Mesenteric fat pad (tissue), 1 donor: ENCODE results near the gene RPS6KA2. TPM values are rescaled to one million over a fixed set of nuclear protein-coding genes. Genes with fewer than 3 reads are reported as not detected.

Experiments used
- DNase-seq: peaks from one replicate; pipeline ENCODE4 v3.0.0-alpha.2; 2020; ENCODE audit warnings: low spot score
- total RNA-seq: library from RNA; stranded (reverse); fragmentation: NEBNext Ultra II Directional; extraction: Animal tissue kit (Norgen Biotek cat#: 25700); gene quantifications from one replicate; pipeline ENCODE4 v1.2.1, GENCODE V29; 2021
- donor health status: DM: yes; HTN: yes; CAD: no.

RPS6KA2 gene
- total RNA-seq, 1 donor from 2014 or later = 45.2 TPM

DNA sequence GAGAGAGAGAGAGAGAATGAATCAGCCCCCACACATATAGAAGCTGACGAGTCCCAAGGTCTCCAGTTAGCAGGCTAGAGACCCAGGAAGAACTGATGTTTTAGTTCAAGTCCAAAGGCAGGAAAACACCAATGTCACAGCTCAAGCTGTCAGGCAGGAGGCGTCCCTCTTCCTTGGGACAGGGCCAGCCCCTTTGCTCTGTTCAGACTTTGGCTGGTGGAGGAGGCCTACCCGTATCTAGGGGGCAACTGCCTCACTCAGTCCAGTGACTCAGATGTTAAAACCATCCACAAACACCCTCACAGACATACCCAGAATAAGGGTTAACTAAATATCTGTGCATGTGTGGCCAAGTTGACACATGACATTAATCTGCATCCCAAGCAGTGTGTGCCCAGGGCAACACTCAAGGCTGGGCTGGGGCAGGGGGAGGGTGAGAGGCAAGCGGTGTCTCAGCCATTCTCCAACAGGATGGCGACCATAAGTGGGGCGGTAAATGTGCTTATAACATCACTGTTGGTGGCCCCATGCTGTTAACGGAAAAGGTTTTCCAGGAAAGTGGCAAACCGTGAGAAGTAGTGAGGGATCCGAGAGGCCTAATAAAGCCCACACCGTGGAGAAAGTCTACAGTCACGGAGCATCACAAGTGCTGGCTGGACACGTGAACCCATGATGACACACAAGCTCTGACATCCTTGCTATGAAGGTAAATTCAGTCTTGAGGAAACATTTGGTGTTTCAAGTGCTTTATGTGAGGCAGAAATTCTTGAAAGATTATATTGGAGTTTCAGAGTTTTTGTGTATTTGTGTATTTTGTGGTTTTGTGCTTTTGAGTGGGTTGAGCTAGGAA is 68.7 kb downstream of the RPS6KA2 start:
- peak; percentile 30 for DNase-seq

DNA sequence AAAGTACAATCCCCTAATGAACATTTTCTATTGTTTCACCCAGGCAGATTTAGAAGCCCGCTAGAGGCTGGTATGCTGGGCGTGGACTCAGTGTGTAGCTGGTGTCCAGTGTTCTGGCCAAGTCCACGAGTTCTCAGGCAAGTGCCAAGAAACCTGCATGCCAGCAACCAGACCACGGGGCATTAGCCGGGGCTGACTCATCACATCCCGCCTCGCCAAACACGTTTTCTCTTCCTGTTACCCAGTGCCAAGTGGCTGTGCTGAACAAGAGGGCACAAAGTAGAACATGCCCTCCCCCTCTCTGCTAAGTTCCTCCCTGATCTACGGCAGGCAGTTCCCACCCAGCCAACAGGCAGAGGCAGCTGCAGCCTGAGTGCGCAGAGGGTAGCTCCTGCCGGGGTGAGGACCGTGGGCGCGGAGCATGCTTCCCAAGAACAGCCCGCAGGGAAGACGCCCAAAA is 70.2 kb downstream of the RPS6KA2 start:
- DNase-seq = peak; percentile 88

DNA sequence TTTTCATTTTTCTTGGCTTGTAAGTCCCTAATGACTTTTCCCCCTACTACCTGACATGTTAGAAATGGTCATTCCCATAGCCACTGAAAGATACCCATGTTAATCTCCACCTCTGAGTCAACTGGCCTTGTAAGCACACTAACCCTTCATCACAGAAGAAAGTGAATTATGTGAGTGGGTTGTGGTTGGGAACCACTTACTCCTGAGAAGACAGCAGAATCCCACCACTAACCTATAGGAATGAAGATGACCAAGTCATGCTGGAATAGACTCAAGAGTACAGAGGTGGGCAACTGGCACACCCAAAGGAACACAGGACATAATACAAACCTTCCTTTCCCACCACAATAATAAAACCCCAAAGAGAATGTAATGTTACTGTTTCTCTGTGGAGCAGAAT is 70.7 kb downstream of the RPS6KA2 start:
- DNase-seq = no peak

DNA sequence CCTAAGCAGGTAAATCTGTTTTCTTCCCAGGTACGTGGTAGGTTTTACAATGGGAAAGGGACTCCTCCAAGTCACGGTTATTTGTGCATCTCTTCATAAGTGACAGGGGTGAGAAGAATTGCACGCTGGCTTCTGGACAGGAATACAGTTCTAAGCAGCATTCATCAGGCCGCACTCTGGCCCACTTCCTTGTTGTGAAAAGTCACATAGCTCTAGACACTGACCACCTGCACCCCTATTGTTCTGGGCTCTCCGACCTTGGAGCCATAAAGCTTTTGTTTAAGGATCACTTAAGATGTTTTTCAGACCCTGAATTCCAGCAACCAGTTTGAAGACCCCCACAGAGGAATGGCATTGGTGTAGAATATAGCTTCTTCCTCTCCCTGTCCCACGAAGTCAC is 72.0 kb downstream of the RPS6KA2 start:
- DNase-seq = peak; percentile 55

DNA sequence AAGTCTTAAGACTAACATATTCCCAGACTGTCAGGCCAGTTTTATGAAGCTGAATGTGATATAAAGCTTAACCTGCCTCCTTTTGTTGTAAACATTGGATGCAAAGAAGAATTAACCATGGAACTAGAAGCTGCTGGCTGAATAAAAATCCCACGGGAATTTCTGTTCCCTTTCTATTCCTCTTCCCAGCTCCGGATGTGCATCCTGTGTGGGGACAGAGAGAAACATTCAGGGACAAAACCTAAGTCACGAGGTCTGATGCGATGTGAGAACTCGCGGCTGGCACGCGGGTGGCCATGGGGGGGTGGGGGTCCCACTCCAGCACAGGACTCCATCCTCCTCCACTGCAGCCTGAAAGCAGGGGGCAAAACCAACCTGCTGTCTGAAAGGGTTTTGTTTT is 72.7 kb downstream of the RPS6KA2 start:
- peak; percentile 24 for DNase-seq

DNA sequence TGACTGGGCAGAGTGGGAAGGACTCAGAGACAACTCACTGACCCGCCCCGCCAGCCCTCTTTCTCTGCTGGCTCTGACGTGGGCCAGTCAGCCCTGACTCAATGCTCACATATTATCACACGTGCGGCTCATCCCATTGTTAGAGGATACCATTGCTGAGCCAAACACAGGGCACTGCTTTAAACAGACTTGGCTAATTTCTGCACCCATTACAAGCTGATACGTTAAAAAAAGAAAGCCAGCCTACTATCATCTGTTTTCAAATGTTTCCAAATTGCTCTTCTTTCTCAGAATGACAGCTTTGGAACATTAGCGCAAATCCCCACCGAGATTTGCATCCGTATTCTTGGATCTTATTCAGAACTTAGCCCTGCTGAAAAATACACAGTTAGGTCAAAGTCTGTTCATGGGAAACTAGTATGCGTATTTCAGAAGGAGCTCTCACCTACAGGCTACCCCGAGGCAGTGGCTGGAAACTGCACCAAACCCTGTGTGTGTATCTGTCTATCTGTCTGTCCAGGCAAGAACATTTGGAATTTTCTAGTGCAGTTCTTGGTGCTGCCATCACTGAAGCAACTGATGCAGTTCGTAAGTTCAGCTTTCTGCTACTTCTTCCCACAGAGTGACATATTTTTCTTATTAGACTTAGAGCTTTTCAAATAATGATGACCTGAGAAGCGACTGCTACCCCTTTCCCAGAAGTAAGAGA is 73.3 kb downstream of the RPS6KA2 start:
- DNase-seq = peak; percentile 82

DNA sequence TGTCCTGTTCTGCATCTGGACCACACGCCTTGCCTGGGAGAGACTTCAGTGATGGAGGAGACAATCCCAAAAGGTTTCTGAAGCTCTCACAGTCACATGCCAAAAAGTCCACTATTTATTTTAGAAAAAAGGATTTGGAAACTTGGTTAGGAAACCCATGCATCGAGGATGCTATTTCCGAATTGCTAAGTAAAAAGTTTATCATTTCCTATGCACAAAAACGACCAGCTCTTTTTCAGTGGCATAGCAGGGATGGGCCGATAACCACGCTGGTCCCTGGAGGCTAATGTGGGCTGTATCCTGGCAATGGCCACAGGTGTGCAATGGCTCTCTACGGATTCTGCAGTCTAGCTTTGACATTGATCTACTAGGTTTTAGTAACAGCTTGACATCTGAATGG is 74.5 kb downstream of the RPS6KA2 start:
- peak; percentile 47 for DNase-seq

DNA sequence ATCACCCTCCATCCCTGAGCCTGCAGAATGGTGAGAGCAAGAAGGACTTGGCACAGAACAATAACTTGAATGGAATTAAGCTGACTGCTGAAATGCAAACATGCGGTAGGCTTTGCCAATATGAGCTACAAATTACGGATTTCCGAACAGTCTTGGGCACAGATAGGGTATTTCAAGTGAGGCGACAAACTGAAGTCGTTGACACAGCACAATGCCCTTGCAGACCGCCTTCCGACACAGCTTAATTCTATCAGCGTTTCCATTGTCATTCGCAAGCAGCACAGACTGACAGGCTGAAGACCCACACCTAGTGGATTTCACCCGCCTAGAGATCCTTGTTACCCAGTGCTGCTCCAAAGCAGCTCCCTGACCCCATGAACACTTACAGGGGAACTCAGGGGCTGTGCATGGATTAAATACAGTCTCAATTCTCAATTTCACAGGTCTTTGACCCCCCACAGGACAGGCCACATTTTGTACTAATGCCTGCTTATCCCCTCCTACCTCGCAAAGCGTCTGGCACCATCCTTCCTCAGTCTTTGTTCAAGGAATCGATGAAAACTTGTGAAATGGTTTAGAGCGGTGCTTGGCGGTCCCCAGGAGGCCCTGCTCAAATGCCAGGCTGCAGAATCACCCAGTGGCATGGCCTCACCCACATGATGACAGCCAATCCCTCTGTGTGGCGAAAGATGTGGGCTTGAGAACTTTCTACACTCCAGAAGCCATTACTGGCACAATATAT is 75.1 kb downstream of the RPS6KA2 start:
- peak; percentile 57 for DNase-seq

DNA sequence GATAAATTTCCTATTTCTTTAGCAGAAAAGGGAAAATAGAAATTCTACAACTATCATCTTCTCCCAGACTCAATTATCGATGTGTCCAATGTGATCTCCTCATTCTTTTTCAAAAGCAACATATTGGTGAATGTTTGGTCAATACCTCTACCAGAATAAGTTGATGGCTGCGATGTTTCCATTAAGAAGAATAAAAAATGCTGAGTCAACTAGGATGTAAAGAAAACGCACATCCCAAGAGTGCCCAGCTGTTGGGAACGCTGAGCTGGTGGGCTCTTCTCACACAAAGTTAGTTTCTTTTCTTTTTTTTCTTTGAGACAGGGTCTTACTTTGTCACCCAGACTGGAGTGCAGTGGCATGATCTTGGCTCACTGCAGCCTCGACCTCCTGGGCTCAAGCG is 80.4 kb downstream of the RPS6KA2 start:
- DNase-seq = no peak

DNA sequence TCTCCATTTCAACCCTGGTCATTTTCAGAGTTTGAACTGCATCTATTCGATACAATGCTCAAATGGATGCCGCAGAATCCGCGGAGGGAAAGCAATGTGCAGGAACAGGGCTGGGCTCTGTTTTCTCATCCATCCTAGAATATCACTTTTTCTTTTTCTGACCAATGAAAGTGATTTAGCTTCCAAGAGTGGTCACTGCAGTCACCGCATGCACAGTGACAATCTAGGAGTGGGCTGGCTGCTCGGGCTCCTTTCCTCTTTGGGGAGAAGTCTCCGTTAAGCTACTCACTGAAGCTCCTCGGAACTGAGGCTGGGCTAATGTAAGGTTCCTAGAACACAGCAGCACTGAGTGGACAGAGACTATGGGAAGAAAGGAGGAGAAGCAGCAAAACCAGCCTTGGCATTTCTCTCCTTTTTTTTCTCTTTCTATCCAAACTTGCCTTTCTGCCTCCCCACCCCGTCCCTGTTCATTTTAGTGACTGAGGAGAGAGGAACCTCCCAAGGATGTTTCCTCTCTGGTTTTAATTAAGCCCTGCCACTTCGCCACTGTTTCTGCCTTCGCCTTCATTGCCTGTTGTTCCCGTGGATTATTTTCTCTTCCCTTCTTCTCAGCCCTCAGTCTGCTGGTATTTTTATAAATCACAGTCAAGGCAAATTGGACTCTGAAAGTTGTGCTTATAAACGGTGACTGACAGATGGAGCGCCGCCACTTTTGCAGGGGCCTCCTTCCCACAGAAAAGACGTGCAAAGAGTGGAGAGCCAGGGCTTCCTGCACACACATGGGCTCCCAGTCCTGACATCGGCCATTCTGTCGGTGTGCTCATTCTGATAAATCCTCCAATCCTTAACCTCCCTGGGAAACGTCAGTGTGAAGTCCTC is 81.7 kb downstream of the RPS6KA2 start:
- DNase-seq = peak; percentile 43

DNA sequence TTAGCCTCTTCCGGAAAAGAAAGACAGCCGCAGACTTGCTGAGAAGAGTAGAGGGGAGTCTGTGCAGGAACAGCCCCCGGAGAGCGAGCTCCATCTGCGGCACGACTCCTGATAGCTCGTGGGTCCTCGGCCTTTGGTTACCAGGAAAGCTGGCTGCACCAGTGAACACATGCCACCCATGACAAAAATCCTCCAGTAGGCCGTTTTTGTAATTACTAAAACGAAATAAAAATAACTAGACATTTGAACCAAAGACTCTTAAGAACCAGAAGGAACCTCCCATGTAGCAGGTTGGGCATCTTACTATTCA is 82.8 kb downstream of the RPS6KA2 start:
- DNase-seq = peak; percentile 20

DNA sequence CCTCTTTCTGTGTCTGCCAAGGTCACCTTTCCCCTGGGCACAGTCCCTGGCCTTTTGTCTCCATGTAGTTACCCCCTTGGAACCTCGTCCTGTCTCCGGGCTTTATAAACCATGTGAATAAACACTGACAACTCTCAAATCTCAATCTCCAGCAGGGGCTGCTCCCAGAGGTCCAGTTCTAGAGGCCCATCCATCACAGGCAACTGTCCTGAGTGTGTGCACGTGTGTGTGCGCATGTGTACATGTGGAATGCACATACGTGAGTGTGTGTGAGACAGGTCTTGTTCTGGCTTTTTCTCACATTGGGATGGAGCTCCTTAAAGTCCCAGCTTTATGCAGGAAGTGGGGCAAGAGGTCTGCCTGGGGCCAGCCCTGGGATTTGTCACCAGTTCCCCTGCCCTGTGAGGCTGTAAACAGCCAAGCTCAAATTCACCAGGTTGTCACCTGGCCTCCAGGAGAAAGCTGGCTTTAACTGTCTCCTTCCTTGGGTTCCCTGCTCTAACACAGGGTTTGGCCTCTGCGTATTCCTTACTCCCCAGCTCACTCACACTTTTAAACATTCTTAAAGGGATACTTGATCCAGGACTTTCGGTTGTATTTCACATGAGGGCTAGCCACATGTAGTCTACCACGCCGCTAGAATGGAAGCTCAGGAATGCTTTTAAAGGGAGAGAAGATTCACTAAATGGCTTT is 83.3 kb downstream of the RPS6KA2 start:
- DNase-seq = peak; percentile 53

DNA sequence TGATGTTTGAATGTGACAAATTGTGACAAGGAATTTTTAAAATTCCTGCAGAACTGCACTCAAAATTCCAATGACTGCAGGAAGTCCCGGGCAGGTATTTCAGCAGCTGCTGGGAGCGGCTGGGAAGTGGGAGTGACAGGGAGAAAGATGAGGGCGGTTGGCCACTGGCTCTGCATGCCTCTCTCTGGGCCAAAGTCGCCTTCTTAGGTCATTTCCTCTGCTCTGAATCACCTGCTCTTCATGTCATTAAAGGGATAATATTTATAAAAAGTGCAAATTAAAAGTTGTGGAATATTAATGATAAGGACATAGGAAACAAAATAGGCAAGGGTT is 84.5 kb downstream of the RPS6KA2 start:
- DNase-seq = peak; percentile 85

DNA sequence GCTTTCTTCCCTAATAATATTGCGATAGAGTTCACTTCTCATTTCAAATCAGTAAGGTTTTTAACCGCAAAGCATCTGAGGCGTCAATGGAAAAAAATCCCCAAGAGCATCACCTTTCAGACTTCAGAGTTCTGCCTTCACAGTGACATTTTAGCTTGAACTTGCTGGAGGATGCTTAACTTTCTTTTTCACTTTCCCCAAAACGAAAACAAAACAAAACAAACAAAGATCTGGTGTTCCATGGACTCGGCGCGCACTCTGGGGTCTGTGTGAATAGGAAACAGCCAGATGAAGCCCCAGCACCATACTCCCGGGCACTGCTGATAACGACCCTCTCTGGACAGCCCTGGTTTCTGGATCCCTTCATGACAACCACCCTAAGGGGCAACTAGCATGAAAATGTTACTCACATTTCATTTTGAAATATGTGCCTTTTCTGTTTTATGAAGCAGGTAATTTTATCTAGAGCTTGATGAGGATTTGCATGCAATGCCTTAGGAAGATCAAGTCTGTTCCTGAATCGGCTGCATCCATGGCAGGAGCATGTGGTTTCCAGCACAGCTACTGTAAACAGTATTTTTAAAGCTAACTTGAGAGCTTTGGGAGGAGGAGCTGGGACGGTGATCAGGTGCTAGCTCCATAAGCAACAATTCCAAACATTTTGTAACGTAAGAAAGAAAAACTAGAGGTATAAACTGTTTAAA is 85.0 kb downstream of the RPS6KA2 start:
- no peak for DNase-seq

DNA sequence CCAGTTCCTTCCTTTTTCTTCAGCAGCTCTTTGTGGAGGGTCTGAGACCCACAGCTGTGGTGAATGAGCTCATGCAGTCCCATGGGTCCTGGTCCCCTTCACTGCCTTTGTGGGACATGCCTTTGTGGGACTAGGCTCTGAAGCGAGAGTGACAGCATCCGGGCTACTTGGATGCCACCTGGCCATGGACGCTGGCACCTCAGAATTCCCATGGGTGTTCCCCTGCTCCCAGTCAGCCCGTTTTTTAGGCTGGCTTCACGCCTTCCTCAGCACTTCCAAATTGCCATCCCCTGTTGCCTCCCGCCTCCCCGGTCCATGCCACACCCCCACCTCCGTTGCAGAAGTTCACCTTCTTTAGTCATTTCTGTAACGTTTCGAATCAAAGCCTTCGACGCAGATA is 85.7 kb downstream of the RPS6KA2 start:
- peak; percentile 81 for DNase-seq

DNA sequence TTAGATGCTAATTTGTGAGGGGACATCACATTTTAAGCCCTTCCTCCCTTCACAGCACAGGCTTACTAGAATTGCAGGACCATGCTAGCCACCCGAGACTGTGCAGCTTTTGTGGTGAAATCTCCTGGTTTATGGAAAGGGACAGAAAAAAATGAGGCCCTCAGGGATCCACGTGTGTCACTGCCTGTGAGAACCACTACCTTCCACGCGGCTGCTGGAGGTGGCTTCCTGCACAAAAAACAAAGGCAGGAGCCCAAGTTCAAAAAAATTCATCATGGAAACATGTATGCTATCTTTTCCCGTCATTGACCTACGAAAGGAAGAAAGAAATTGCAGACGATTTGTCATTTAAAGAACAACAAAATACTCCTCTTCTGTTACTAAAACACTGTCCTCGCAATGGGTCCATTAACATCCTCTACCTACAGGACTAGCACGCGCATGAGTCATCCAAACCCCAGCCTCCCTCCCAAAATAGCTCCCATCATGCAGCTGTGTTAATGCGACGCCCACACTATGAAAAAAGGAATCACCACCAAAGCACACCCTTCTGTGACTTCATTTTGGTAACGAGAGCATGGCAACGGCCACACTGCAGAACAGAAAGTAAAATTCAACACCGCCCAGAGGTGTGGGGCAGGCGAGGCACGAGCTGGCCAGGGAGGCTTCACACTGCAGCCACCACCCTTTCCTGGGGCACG is 86.3 kb downstream of the RPS6KA2 start:
- DNase-seq = no peak

DNA sequence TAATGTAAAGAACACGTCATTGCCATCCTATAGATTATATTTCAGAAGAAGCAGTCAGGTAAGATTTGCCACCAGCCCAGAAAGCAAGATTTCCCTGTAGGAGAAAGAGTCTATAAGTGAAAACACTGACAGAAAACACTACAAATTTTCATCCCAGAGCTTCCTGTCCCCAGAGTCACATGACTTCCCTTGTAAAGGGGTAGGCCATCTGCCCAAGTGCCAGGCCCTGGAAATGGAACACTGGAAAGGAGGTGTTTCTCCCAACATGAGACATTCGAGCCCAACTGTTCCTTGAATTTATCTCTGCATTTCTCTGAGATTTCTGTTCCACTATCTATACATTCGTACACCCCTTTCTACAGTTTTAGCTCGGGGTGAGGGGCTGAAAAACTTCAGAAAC is 87.5 kb downstream of the RPS6KA2 start:
- DNase-seq = no peak

DNA sequence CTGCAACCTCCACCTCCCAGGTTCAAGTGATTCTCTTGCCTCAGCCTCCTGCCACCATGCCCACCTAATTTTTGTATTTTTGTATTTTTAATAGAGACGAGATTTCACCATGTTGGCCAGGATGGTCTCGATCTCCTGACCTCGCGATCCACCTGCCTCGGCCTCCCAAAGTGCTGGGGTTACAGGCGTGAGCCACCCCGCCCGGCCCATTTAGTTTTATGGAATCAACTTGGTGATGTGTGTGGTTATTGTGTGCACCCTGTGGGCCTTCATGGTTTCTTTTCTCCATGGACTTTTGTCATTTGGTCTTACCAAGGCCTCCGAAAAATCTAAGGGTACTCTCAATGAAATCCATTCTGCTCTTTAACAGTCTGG is 88.1 kb downstream of the RPS6KA2 start:
- peak; percentile 65 for DNase-seq

DNA sequence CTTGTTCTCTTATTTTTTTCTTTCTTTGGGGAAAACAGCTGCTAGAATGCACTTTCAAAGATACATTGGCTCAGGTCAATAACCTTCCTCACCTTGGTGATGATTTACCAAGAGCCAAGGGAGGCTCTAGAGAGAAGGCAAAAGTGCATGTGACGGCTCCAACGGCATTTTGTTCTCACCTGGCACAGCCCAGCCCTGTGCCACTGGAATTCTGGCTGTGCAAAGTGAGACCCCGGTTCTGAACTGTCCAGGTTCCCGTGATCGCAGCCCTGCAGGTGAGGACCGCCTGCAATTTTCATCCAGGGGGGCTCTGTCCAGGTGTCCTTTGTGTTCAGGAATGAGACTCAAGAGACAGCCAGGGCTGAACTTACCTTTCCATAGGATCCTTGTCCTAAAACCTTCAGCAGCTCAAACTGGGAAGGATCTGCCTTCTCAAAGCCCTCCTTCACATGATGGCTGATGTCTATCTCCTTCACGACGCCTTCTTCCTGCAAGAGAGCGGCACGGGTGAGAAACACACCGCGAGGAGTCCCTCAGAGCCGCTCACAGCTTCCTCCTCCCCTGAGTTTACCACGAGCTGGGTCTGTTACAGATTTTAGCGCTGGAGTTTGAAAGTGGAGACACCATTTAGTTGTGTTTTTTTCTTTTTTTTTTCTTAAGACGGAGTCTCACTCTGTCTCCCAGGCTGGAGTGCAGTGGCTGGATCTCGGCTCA is 88.6 kb downstream of the RPS6KA2 start:
- peak; percentile 59 for DNase-seq
